T47D (cell line): ENCODE results near the gene STK39.
A peak's percentile ranks its signal among the peaks of the same experiment; 100 is the strongest.

Source experiments
- DNase-seq, 2 experiments: peaks; one replicate each; pipeline versions ENCODE4 v3.0.0 to v3.0.0-alpha.2; 2011 to 2012; ENCODE audit warnings: low read depth in 1 of 2, low spot score in 1 of 2
- JUND ChIP-seq: IDR thresholded peaks from 2 replicates; pipeline ENCODE4 v1.6.1; 2012; ENCODE audit warnings: low read depth
- in situ Hi-C: cut with HindIII; loops from 2 replicates; pipeline ENCODE4 v1.10.0; 2016; ENCODE audit warnings: low sequenced_read_pairs, low pct_unique_long_range_greater_than_20kb

Gene STK39

DNA sequence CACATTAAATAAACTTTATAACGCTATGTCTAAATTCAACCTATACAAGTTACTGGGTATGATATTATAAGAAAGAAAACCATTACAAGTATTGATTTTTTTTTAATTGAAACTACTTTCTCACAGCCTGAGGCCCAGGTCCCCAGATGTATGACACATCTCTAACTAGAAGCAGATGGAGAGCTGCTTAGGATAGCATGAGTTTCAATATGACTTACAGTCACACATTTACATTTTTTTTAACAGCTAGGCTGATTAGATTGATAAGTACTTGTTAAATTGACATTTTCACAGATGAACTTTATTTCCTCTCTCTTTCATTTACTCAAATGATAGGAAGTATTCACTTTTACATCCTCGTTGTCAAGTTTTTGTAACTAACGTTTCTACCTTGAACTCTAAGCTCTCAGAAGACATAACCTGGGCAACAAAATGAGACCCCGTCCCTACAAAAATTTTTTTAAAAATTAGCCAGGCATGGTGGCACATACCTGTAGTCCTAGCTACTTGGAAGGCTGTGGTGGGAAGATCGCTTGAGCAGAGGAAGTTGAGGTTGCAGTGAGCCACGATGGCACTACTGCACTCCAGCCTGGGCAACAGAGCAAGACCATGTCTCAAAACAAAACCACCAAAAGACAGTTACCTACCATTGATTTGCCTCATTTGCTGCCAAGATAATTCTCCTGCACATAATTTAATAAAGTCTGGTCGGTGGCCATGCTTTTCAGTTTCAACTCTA lies 52.4 kb downstream of the STK39 start:
- in situ Hi-C loops: no loop called here
- TF ChIP-seq JUND: no peak
- no peak for DNase-seq

DNA sequence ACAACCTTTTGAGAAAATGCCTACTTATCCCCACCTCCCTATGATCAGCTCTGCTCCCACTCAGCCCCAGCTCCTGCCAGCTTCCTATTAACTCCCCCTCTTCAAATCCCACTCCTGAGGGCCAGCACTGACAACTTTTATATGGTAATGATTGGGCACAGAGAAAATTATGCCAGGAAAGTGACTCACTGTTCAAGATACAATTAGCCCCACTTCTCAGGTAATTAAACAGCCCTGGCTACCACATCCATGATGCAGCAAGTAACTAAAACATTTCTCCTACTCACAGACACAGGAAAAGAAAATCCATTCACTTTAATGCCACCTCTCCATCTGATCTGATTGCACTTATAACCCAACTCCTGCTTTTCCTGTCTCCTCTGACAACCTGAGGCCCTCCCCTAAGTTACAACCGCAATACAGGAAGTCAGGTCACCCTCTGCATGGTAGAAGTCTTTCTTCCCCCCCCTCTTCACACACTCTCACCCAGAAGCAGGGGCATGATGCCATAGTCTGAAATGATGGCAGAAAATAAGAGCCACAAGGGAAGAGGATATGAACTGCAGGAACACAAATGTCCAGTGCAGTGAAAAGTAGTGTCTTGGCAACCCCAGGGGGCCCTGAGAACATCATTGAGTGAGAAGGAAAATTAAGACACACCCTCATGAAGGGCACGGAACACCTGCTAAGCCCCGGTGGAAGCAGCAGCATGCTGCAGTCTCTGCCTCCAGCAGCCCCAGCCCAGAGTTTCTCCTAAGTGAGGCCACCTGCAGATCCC lies 54.4 kb downstream of the STK39 start:
- TF ChIP-seq JUND: no peak
- in situ Hi-C loops: no loop called here
- DNase-seq: no peak

DNA sequence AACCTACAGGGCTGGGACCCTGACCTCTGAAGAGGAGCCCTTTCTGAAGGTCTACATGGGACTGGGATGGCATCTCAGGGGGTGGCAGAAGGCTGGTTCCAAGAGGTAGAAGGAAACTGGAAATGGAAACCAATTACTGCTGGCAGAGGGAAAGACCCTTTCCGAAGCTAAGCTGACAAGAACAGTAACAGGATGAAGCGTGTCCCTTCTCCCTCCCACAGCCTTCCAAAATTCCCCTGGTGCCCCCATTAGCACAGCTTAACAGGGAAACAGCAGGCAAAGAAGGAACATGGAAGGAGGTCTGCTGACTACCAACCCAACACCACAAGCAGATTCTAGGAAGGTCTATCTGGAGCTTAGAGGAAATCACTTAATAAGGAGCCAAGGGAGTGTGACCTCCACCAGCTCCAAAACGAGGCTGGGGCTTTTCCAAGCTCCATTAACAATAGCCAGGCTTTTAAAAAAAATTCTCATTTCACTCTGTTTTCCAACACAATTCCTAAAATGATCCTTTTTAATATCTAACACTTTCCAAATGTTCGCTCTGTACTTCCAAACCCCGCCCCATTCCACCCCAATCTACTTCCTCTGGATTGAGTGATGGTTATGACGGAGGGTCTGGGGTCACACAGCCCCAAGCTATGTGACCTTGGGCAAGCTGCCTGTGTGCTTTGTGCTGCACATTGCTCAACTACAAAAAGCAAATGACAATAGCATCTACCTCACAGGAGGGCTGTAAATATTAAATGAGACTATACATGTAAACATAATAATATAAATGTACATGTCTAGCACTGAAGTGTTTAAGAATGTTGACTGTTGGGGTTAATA lies 55.2 kb downstream of the STK39 start:
- no peak for TF ChIP-seq JUND
- in situ Hi-C loops: no loop called here

DNA sequence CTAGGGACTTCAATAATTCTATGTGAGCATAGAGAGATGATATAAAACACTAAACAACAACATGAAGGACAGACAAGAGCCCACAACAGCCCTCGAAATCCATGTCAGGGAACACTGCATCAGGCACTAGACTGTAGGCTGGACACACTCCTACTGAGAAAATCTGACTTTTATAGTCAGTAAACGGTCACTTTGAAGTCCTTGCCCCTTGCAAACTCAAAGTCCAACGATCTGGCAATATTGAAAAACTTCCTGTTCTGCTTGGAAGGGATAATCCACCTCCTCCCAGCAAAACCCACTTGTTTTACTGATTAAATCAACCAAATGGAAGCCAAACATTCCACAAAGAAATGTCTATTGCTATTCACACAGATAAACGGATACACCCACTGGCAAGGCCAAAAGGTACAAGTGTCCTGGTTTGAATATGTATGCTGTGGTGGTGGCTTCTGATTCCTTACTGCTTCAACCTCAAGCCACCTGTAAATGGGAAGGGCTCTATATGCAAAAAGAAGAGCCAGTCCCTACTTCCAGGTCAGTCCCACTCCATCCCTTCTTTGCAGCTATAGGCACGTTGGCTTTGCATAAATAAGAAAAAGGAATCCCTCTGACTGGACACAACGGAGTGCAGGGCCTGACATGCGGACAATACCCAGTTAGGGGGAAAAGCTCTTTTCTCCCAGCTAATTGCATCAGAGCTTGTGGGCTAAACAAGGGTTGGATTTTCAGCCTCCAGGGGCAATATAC lies 56.6 kb downstream of the STK39 start:
- in situ Hi-C loops: no loop called here
- peak in 1 of 2 experiments; percentile 30 for DNase-seq
- TF ChIP-seq JUND: no peak

More for the DNA sequence above, 55.2 kb downstream of the STK39 start:
- DNase-seq: no peak

DNA sequence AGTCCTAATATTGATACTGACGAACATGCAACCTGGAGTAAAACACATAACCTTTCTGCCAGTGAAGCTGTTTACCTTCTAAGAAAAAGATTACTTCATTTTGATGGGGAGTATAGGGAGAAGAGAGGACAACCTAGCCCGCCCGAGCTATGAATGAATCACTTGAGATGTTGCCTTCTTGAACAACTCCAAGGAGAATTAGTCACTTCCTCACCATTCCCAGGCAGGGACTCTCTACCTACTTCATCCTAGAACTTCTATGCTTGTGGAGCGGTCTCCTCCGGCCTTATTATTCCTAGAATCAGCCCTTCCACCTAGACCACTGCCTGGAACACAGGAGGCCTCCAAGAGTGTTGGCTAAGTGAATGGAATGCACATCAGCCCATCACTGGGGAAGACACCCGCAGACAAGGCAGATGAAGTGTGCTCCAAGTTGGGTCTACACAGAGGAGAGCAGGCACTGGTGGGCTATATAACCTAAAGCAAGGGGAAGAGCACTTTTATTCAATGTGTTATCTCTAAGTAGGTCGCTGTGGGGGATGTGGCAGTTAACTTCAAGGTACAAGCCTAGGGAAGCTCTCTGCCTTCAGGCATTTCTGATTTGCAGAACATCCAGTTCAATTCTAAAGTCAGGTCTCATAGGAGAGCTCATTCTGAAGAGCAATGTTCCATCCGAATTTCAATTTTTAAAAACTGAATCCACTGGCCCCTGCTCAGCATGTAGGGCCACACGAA lies 57.4 kb downstream of the STK39 start:
- no peak for DNase-seq
- in situ Hi-C loops: no loop called here
- no peak for TF ChIP-seq JUND

DNA sequence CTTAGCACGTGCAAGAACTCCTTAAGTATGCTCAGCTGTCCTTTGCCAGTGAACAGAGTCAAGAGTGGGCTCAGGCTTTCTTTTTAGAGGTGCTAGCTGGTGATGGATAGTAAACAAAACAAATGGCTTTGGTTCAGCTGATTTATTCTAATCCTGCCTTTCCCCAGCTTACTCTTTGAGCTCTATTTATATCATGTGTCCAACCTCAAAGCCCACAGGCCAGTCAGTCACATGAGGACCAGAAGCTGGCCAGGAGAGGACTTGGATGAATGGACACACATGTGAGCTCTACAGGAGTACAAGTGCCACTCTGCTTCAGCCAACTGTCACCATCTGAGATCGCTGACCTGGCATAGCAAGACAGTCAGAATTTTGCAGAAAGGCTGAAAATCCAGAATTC lies 59.4 kb downstream of the STK39 start:
- in situ Hi-C loops: no loop called here
- TF ChIP-seq JUND: no peak
- DNase-seq: no peak

DNA sequence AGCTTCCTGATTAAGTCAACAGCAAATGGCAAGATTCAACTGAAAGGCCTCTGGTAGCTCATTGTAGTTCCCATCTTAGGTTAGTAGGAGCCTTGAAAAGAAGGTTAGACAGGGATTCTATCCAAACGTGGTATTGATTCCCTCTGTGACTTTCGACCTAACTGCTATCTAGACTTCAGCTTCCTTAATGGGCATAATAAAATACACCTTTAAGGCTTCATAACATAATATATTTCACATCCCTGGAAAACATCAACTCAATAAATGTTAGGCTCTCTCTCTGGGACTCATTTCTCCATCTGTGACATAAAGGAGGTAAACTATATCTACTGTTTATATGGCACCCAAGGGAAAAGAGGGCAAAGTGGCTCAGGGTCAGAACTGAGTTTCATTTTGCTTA lies 60.9 kb downstream of the STK39 start:
- no peak for TF ChIP-seq JUND
- no peak for DNase-seq
- in situ Hi-C loops: no loop called here

DNA sequence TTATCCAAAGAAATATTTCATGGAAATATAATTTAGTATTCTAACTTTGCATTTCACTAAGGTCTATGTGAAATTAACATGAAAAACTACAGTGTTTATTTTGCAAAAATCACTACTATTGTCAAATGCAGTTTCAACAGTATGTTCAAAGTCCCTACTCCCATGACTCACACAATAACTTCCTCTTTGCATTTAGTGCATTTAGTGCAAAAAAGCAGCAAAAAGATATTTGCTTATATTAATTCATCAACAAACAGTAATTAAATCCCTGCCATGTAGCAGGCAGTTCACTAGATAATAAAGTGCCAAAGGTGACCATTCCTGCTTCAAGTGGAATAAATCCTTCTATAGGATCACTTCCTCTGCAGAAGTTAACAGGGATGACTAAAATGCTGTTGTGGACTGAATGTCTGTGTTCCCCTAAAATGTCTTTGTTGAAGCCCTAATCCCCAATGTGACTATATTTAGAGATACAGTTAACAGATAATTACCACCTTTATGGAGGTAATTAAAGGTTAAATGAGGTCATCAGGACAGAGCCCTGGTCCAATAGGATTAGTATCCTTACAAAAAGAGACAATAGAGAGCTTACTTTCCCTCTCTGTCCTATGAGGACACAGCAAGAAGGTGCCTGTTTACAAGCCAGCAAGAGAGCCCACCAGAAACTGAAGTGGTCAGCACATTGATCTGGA lies 61.7 kb downstream of the STK39 start:
- no peak for DNase-seq
- TF ChIP-seq JUND: no peak
- in situ Hi-C loops: no loop called here

DNA sequence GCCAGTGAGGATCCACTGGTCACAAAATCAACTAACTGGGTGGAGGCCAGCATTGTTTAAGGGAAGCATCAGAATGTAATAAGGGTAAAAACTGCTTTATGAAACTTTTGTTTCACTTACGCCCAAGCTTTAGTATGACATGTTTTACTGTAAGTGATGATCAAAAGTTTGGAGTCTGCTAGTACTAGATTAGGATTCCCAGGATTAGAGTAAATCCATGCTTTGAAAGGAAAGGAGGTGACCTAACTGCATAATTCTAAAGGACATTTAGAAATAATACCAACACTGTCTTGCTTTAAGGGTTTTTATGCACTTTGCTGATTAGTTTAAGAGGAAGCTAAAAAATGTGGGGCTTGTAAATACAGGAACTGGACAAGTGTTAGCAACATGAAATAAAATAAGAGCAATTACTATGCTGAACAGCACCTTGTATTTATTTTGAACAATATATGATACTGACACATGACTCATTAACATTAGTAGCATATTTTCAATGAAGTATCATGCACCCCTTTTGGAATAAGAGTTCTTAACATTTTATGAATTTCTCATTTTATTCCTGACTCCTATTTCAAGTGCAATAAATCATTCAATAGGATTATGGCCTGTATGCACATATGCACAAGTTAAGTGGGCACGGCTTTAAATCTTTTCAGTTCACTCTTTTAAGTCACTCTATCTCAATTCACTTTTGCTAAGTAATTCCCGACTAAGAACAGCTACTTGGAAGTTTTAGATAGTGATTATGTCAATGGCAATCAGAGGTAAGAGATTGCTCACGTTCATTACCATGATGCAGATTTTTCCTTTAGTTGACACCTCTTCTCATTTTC lies 62.5 kb downstream of the STK39 start:
- DNase-seq: no peak
- in situ Hi-C loops: no loop called here
- TF ChIP-seq JUND: no peak

DNA sequence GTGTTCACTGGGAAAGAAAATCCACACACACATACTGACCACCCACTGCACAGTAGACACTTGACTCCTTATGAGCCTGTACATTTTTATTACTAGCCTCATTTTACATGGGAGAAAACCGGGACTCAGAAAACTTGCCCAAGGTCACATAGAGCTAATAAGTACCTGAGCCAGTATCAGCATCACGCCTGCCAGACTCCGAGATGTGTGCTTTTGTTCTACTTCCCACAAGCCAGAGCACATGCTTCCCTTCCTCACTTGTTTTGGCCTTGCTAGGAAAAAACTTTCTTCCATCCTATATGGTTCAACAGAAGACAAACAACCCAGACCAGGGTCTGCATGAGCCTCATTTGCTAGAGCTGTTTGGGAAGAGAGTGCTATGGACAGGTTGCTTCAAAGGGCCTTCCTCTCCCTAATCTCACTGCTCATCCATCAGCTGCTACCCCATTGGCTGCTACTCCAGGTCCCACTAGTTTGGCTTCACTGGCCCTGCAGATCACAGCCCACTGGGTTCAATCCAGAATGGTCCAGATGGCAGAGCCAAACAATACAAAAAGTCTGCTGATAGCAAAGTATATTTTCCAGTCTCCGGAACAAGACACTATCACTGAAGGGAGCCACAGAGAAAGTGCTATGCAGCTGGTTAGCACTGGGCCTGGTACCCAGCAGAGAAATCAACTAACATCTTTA lies 63.9 kb downstream of the STK39 start:
- TF ChIP-seq JUND: no peak
- in situ Hi-C loops: no loop called here
- no peak for DNase-seq
